Measurements from ENCODE around the gene ASB10. TPM values are rescaled to one million over a fixed set of nuclear protein-coding genes. Genes with fewer than 3 reads are reported as not detected.

ASB10 gene
- total and polyA plus RNA-seq, 2 of the 4 experiments (the other 2 are of a cell fraction): not detected

GRCh38 chr7:151178236-151178635, 8.8 kb downstream of the ASB10 start:
- no peak overlapping the region for H2AK5ac ChIP-seq (ENCODE audit: low read depth, low read length)
- H3K9me1 ChIP-seq (ENCODE audit: insufficient read depth, low read length): no peaks in the 10 kb centered on the region
- H3K4me1 ChIP-seq (ENCODE audit: control insufficient read depth, insufficient read depth, low read length): no peaks in the 10 kb centered on the region
- no peak overlapping the region for H2BK5ac ChIP-seq (ENCODE audit: low read depth, low read length, poor library complexity, severe bottlenecking)
- dilution Hi-C loops (cut with HindIII; ENCODE audit: low sequenced_read_pairs, unreplicated experiment): no loop called here
- BruUV-seq (replicated peaks): no TSS peak
- H3K27ac ChIP-seq (ENCODE audit: insufficient read depth, low read length): no peak overlapping the region
- intact Hi-C loops (cut with micrococcal nuclease): no loop called here
- no peak overlapping the region for H2BK20ac ChIP-seq (ENCODE audit: low read depth, low read length)
- no peak overlapping the region for H2BK120ac ChIP-seq (ENCODE audit: low read depth, low read length)
- no peak overlapping the region for H3K9ac ChIP-seq (ENCODE audit: low read depth, low read length)
- H3K9me3 ChIP-seq (ENCODE audit: control insufficient read depth, insufficient read depth, low read length): no peaks in the 10 kb centered on the region; the same call in 1 of the 2 replicates
- TF ChIP-seq BHLHE40 (IDR thresholded peaks at IDR 0.05; ENCODE audit: low read depth, low read length) (no peak), CHD1 (IDR thresholded peaks at IDR 0.05; ENCODE audit: low read depth, low read length) (no peak), CEBPB (IDR thresholded peaks at IDR 0.05; ENCODE audit: low read depth, low read length) (no peak), ELK1 (IDR thresholded peaks at IDR 0.05; ENCODE audit: borderline replicate concordance, low read depth, low read length) (no peak), RCOR1 (IDR thresholded peaks at IDR 0.05; ENCODE audit: insufficient replicate concordance, low read length) (no peak), NFE2L2 (IDR thresholded peaks at IDR 0.05; ENCODE audit: low read depth, low read length) (no peak), SMC3 (IDR thresholded peaks at IDR 0.05; ENCODE audit: low read depth, low read length) (no peak), POLR2A (IDR thresholded peaks at IDR 0.05; ENCODE audit: low read depth, low read length) (no peak), MXI1 (IDR thresholded peaks at IDR 0.05; ENCODE audit: borderline replicate concordance, low read depth, low read length) (no peak), RAD21 (IDR thresholded peaks at IDR 0.05; ENCODE audit: low read length) (no peak), MAFK (IDR thresholded peaks at IDR 0.05; ENCODE audit: low read depth, low read length) (no peak), MAZ (IDR thresholded peaks at IDR 0.05; ENCODE audit: borderline replicate concordance, low read depth, low read length) (no peak)
- no peak overlapping the region for H3K14ac ChIP-seq (replicated peaks; ENCODE audit: low read depth, low read length)
- no peak overlapping the region for H2AK9ac ChIP-seq (replicated peaks; ENCODE audit: low read depth, low read length, poor library complexity)
- H3K56ac ChIP-seq (ENCODE audit: extremely low read depth, insufficient read depth, low read length): no peak overlapping the region
- no peaks in the 10 kb centered on the region for H4K20me1 ChIP-seq (ENCODE audit: insufficient read depth, low read length)
- H3K27me3 ChIP-seq (ENCODE audit: control insufficient read depth, insufficient read depth, low read length): peaks cover 80% of the 10 kb centered on the region
- no peak overlapping the region for H3K4me2 ChIP-seq (ENCODE audit: low read depth, low read length)
- no peaks in the 10 kb centered on the region for H3K79me1 ChIP-seq (ENCODE audit: low read depth in 1 of 2, low read length in 2 of 2)
- H3K36me3 ChIP-seq (ENCODE audit: control insufficient read depth, insufficient read depth, low read length): no peaks in the 10 kb centered on the region
- H2BK15ac ChIP-seq (ENCODE audit: low read depth, low read length): no peak overlapping the region
- H3K4ac ChIP-seq (ENCODE audit: low read depth, low read length): no peak overlapping the region
- no peak overlapping the region for H4K5ac ChIP-seq (ENCODE audit: low read depth, low read length)
- no peak overlapping the region for H4K91ac ChIP-seq (ENCODE audit: insufficient read depth, low read depth, low read length)
- no peak overlapping the region for H3K23ac ChIP-seq (ENCODE audit: low read depth, low read length)
- ChIA-PET CTCF (no interaction called here), POLR2A (ENCODE audit: unreplicated experiment) (no interaction called here)
- 87% methylated on average over 3 of the region's 9 CpGs; no CpG with 5 or more reads in 1 of the 2 experiments for WGBS, 2 experiments (ENCODE audit: extremely low coverage in 2 of 2, insufficient read length in 1 of 2)
- ATAC-seq (ENCODE audit: low read depth): no peak
- in situ Hi-C loops (cut with MboI; ENCODE audit: low sequenced_read_pairs): no loop called here
- no peak overlapping the region for H4K8ac ChIP-seq (ENCODE audit: low read depth in 2 of 2, low read length in 2 of 2)
- no peak overlapping the region for H3K4me3 ChIP-seq (ENCODE audit: insufficient read depth, low read depth, low read length)
- H3K18ac ChIP-seq (ENCODE audit: low read depth, low read length): no peak overlapping the region
- DNase-seq: no peak
- H2AFZ ChIP-seq (replicated peaks; ENCODE audit: low read length, poor library complexity): no peak overlapping the region

All from IMR-90 (cell line).